ENCODE measurements around the gene LSS. TPM values are rescaled to one million over a fixed set of nuclear protein-coding genes. Genes with fewer than 3 reads are reported as not detected.
"Not testable (repeated sequence)": the region's sequence is repeated elsewhere in the genome, so short reads cannot be mapped to it uniquely, and the experiment has no call there.

Gene LSS
- total RNA-seq, 2 experiments from 2014 or later = 14.1 to 21.3 TPM

- no peak overlapping the region for H3K27ac Mint-ChIP-seq
- H3K27me3 Mint-ChIP-seq = no peaks in the 10 kb centered on the region
- H3K36me3 Mint-ChIP-seq (ENCODE audit: low read depth) = no peaks in the 10 kb centered on the region
- no peaks in the 10 kb centered on the region for H3K4me1 Mint-ChIP-seq
- intact Hi-C loops (cut with DNase I, micrococcal nuclease) = no loop called here
- no peak for DNase-seq
- H3K4me3 Mint-ChIP-seq = no peak overlapping the region
- ChIA-PET CTCF (interaction anchor here (0.8 to 2.3 kb wide), 2 partner anchors 9 to 226 kb away, joined by 4 to 18 read pairs; no protein-coding TSS in a partner anchor), POLR2A (interaction anchor here (1.6 kb wide), 1 partner anchor 8 kb away, joined by 4 read pairs; no protein-coding TSS in a partner anchor)
- H3K9me3 Mint-ChIP-seq (ENCODE audit: low read depth) = no peaks in the 10 kb centered on the region
- ATAC-seq = no peak
Measured at GRCh38 chr21:46151989-46152926, 76.3 kb downstream of the LSS start.

GRCh38 chr21:46151261-46151988, 77.1 kb downstream of the LSS start:
- ATAC-seq (no peak), DNase-seq (peak; percentile 3)
- ChIA-PET CTCF (interaction anchor here (0.5 kb wide), 1 partner anchor 175 kb away, joined by 3 read pairs; a partner anchor contains a TSS), POLR2A (no interaction called here)
- intact Hi-C loops (cut with DNase I, micrococcal nuclease) = no loop called here
- Mint-ChIP-seq H3K27ac (no peak overlapping the region), H3K9me3 (ENCODE audit: low read depth) (no peaks in the 10 kb centered on the region), H3K27me3 (no peaks in the 10 kb centered on the region), H3K36me3 (ENCODE audit: low read depth) (no peaks in the 10 kb centered on the region), H3K4me3 (no peak overlapping the region), H3K4me1 (no peaks in the 10 kb centered on the region)

GRCh38 chr21:46150491-46151121, 78.0 kb downstream of the LSS start:
- Mint-ChIP-seq H3K27ac (no peak overlapping the region), H3K4me3 (no peak overlapping the region), H3K4me1 (no peaks in the 10 kb centered on the region), H3K27me3 (no peaks in the 10 kb centered on the region), H3K36me3 (ENCODE audit: low read depth) (no peaks in the 10 kb centered on the region), H3K9me3 (ENCODE audit: low read depth) (no peaks in the 10 kb centered on the region)
- ChIA-PET POLR2A (no interaction called here), CTCF (no interaction called here)
- intact Hi-C loops (cut with DNase I, micrococcal nuclease) = no loop called here
- ATAC-seq (no peak), DNase-seq (peak; percentile 1)

- Mint-ChIP-seq H3K36me3 (ENCODE audit: low read depth) (no peaks in the 10 kb centered on the region), H3K9me3 (ENCODE audit: low read depth) (no peaks in the 10 kb centered on the region), H3K4me1 (no peaks in the 10 kb centered on the region), H3K4me3 (no peak overlapping the region), H3K27me3 (no peaks in the 10 kb centered on the region), H3K27ac (no peak overlapping the region)
- ChIA-PET CTCF (interaction anchor here (1.0 kb wide), 1 partner anchor 8 kb away, joined by 3 read pairs; no protein-coding TSS in a partner anchor), POLR2A (no interaction called here)
- intact Hi-C loops (cut with DNase I, micrococcal nuclease) = no loop called here
- DNase-seq = peak; percentile 3
- no peak for ATAC-seq
Measured at GRCh38 chr21:46150073-46150472, 78.5 kb downstream of the LSS start.

GRCh38 chr21:46149205-46149901, 79.2 kb downstream of the LSS start:
- Mint-ChIP-seq H3K36me3 (ENCODE audit: low read depth) (no peaks in the 10 kb centered on the region), H3K27ac (no peak overlapping the region), H3K4me3 (no peak overlapping the region), H3K9me3 (ENCODE audit: low read depth) (no peaks in the 10 kb centered on the region), H3K27me3 (no peaks in the 10 kb centered on the region), H3K4me1 (peaks cover 4% of the 10 kb centered on the region)
- DNase-seq = peak; percentile 1
- CTCF ChIA-PET = interaction anchor here (1.0 kb wide), 1 partner anchor 9 kb away, joined by 3 read pairs; no protein-coding TSS in a partner anchor
- POLR2A ChIA-PET = no interaction called here
- ATAC-seq = no peak
- intact Hi-C loops (cut with DNase I, micrococcal nuclease) = no loop called here

- H3K36me3 Mint-ChIP-seq (ENCODE audit: low read depth) = no peaks in the 10 kb centered on the region
- ATAC-seq (no peak), DNase-seq (no peak)
- intact Hi-C loops (cut with DNase I, micrococcal nuclease) = no loop called here
- H3K27me3 Mint-ChIP-seq = no peaks in the 10 kb centered on the region
- H3K4me3 Mint-ChIP-seq = no peak overlapping the region
- POLR2A ChIA-PET = no interaction called here
- H3K9me3 Mint-ChIP-seq (ENCODE audit: low read depth) = no peaks in the 10 kb centered on the region
- CTCF ChIA-PET = no interaction called here
- H3K4me1 Mint-ChIP-seq = peaks cover 12% of the 10 kb centered on the region
- no peak overlapping the region for H3K27ac Mint-ChIP-seq
Measured at GRCh38 chr21:46148106-46148505, 80.5 kb downstream of the LSS start.

GRCh38 chr21:46147429-46147828, 81.1 kb downstream of the LSS start:
- H3K27me3 Mint-ChIP-seq; H3K27ac Mint-ChIP-seq; H3K36me3 Mint-ChIP-seq (ENCODE audit: low read depth); POLR2A ChIA-PET; H3K9me3 Mint-ChIP-seq (ENCODE audit: low read depth); H3K4me3 Mint-ChIP-seq: not testable (repeated sequence)
- peak; percentile 21 for ATAC-seq
- peaks cover 12% of the 10 kb centered on the region for H3K4me1 Mint-ChIP-seq
- peak; percentile 77 for DNase-seq
- CTCF ChIA-PET = interaction anchor here (0.7 kb wide), 1 partner anchor 107 kb away, joined by 3 read pairs; no protein-coding TSS in a partner anchor
- intact Hi-C loops (cut with DNase I, micrococcal nuclease) = loop anchor here in 1 of 2 experiments (1.0 kb wide), 1 partner anchor 138 kb away; the partner anchor contains the start of gene MCM3AP

- CTCF ChIA-PET = interaction anchor here (0.7 kb wide), 1 partner anchor 108 kb away, joined by 3 read pairs; no protein-coding TSS in a partner anchor
- DNase-seq (no peak), ATAC-seq (no peak)
- H3K27me3 Mint-ChIP-seq = no peaks in the 10 kb centered on the region
- H3K27ac Mint-ChIP-seq = no peak overlapping the region
- intact Hi-C loops (cut with DNase I, micrococcal nuclease) = loop anchor here in 1 of 2 experiments (1.0 kb wide), 1 partner anchor 138 kb away; the partner anchor contains the start of gene MCM3AP
- H3K4me3 Mint-ChIP-seq = no peak overlapping the region
- H3K4me1 Mint-ChIP-seq = peaks cover 12% of the 10 kb centered on the region
- H3K9me3 Mint-ChIP-seq (ENCODE audit: low read depth) = no peaks in the 10 kb centered on the region
- POLR2A ChIA-PET = no interaction called here
- H3K36me3 Mint-ChIP-seq (ENCODE audit: low read depth) = no peaks in the 10 kb centered on the region
Measured at GRCh38 chr21:46146856-46147255, 81.7 kb downstream of the LSS start.

GRCh38 chr21:46145840-46146691, 82.5 kb downstream of the LSS start:
- Mint-ChIP-seq H3K27me3 (no peaks in the 10 kb centered on the region), H3K9me3 (ENCODE audit: low read depth) (no peaks in the 10 kb centered on the region), H3K4me3 (no peak overlapping the region), H3K27ac (no peak overlapping the region), H3K4me1 (peaks cover 12% of the 10 kb centered on the region), H3K36me3 (ENCODE audit: low read depth) (no peaks in the 10 kb centered on the region)
- DNase-seq (no peak), ATAC-seq (no peak)
- ChIA-PET POLR2A (no interaction called here), CTCF (no interaction called here)
- intact Hi-C loops (cut with DNase I, micrococcal nuclease) = no loop called here

GRCh38 chr21:46145159-46145839, 83.3 kb downstream of the LSS start:
- Mint-ChIP-seq H3K4me1 (peaks cover 12% of the 10 kb centered on the region), H3K9me3 (ENCODE audit: low read depth) (no peaks in the 10 kb centered on the region), H3K4me3 (no peak overlapping the region), H3K36me3 (ENCODE audit: low read depth) (no peaks in the 10 kb centered on the region), H3K27ac (no peak overlapping the region), H3K27me3 (no peaks in the 10 kb centered on the region)
- DNase-seq = no peak
- no peak for ATAC-seq
- ChIA-PET CTCF (no interaction called here), POLR2A (no interaction called here)
- intact Hi-C loops (cut with DNase I, micrococcal nuclease) = no loop called here
